Memory B cell (primary cell): Measurements from ENCODE around the gene SLC13A4.
"Not testable (repeated sequence)": the region's sequence is repeated elsewhere in the genome, so short reads cannot be mapped to it uniquely, and the experiment has no call there.

Source experiments
- ATAC-seq: fragments of 150-1000 bp; cut with Tn5 transposase; 2 replicates; pipeline ENCODE4 v1.10.0; 2021; ENCODE audit warnings: low read depth, mild to moderate bottlenecking, moderate library complexity
- DNase-seq, 2 donors: peaks; one replicate each; pipeline ENCODE4 v3.0.0; 2022; ENCODE audit warnings: low spot score in 2 of 2
- H3K27ac Mint-ChIP-seq: one replicate; pipeline ENCODE4 v1.8.0; 2022; ENCODE audit warnings: mild to moderate bottlenecking, moderate library complexity, mixed read lengths
- H3K27me3 Mint-ChIP-seq: one replicate; pipeline ENCODE4 v1.8.0; 2022; ENCODE audit warnings: mixed read lengths
- H3K36me3 Mint-ChIP-seq: one replicate; pipeline ENCODE4 v1.8.0; 2022; ENCODE audit warnings: mild to moderate bottlenecking, mixed read lengths
- H3K4me1 Mint-ChIP-seq: one replicate; pipeline ENCODE4 v1.8.0; 2022; ENCODE audit warnings: mixed read lengths
- H3K4me3 Mint-ChIP-seq: one replicate; pipeline ENCODE4 v1.8.0; 2022; ENCODE audit warnings: mild to moderate bottlenecking, moderate library complexity, mixed read lengths
- H3K9me3 Mint-ChIP-seq: one replicate; pipeline ENCODE4 v1.8.0; 2022; ENCODE audit warnings: mixed read lengths

SLC13A4 gene

GRCh38 chr7:135741905-135742304 is 13.9 kb upstream of the SLC13A4 start:
- Mint-ChIP-seq H3K36me3 (no peaks in the 10 kb centered on the region), H3K4me1 (no peaks in the 10 kb centered on the region), H3K27ac (no peak overlapping the region), H3K9me3 (no peaks in the 10 kb centered on the region), H3K27me3 (peaks cover 8% of the 10 kb centered on the region), H3K4me3 (no peak overlapping the region)
- ATAC-seq (no peak), DNase-seq (no peak)

GRCh38 chr7:135740889-135741288 is 12.9 kb upstream of the SLC13A4 start:
- H3K27ac Mint-ChIP-seq: no peak overlapping the region
- no peaks in the 10 kb centered on the region for H3K36me3 Mint-ChIP-seq
- no peak overlapping the region for H3K4me3 Mint-ChIP-seq
- no peaks in the 10 kb centered on the region for H3K9me3 Mint-ChIP-seq
- DNase-seq (no peak), ATAC-seq (no peak)
- H3K4me1 Mint-ChIP-seq: no peaks in the 10 kb centered on the region
- H3K27me3 Mint-ChIP-seq: peaks cover 10% of the 10 kb centered on the region

GRCh38 chr7:135737306-135737647 is 9.3 kb upstream of the SLC13A4 start:
- H3K4me1 Mint-ChIP-seq, H3K27me3 Mint-ChIP-seq, H3K27ac Mint-ChIP-seq, H3K4me3 Mint-ChIP-seq, ATAC-seq, DNase-seq, H3K9me3 Mint-ChIP-seq, H3K36me3 Mint-ChIP-seq: not testable (repeated sequence)

- Mint-ChIP-seq H3K4me1 (no peaks in the 10 kb centered on the region), H3K9me3 (no peaks in the 10 kb centered on the region), H3K27me3 (peaks cover 5% of the 10 kb centered on the region), H3K4me3 (no peak overlapping the region), H3K27ac (no peak overlapping the region), H3K36me3 (no peaks in the 10 kb centered on the region)
- no peak for ATAC-seq
- DNase-seq: no peak
Observed at GRCh38 chr7:135736586-135737305, 8.8 kb upstream of the SLC13A4 start.

- Mint-ChIP-seq H3K4me1 (no peaks in the 10 kb centered on the region), H3K9me3 (no peaks in the 10 kb centered on the region), H3K36me3 (no peaks in the 10 kb centered on the region), H3K4me3 (no peak overlapping the region), H3K27ac (no peak overlapping the region), H3K27me3 (peaks cover 5% of the 10 kb centered on the region)
- DNase-seq: no peak
- no peak for ATAC-seq
Observed at GRCh38 chr7:135734343-135734689, 6.3 kb upstream of the SLC13A4 start.

- H3K36me3 Mint-ChIP-seq: no peaks in the 10 kb centered on the region
- DNase-seq: no peak
- H3K27me3 Mint-ChIP-seq: peaks cover 5% of the 10 kb centered on the region
- no peak overlapping the region for H3K27ac Mint-ChIP-seq
- no peak overlapping the region for H3K4me3 Mint-ChIP-seq
- ATAC-seq: no peak
- H3K4me1 Mint-ChIP-seq: no peaks in the 10 kb centered on the region
- no peaks in the 10 kb centered on the region for H3K9me3 Mint-ChIP-seq
Observed at GRCh38 chr7:135733603-135734342, 5.8 kb upstream of the SLC13A4 start.

GRCh38 chr7:135731131-135731530 is 3.1 kb upstream of the SLC13A4 start:
- Mint-ChIP-seq H3K9me3 (no peaks in the 10 kb centered on the region), H3K27ac (no peak overlapping the region), H3K4me1 (no peaks in the 10 kb centered on the region), H3K4me3 (no peak overlapping the region), H3K36me3 (no peaks in the 10 kb centered on the region), H3K27me3 (peaks cover 2% of the 10 kb centered on the region)
- ATAC-seq (no peak), DNase-seq (no peak)

GRCh38 chr7:135729230-135729629 is 1.2 kb upstream of the SLC13A4 start:
- Mint-ChIP-seq H3K27me3 (peaks cover 4% of the 10 kb centered on the region), H3K4me3 (no peak overlapping the region), H3K4me1 (no peaks in the 10 kb centered on the region), H3K36me3 (no peaks in the 10 kb centered on the region), H3K9me3 (no peaks in the 10 kb centered on the region), H3K27ac (no peak overlapping the region)
- DNase-seq: no peak
- ATAC-seq: no peak

- Mint-ChIP-seq H3K4me1 (no peaks in the 10 kb centered on the region), H3K9me3 (no peaks in the 10 kb centered on the region), H3K36me3 (no peaks in the 10 kb centered on the region), H3K4me3 (no peak overlapping the region), H3K27me3 (peaks cover 5% of the 10 kb centered on the region), H3K27ac (no peak overlapping the region)
- DNase-seq (no peak), ATAC-seq (no peak)
Observed at GRCh38 chr7:135726911-135727673, 894 bp downstream of the SLC13A4 start.

GRCh38 chr7:135726276-135726788 is 1.7 kb downstream of the SLC13A4 start:
- no peaks in the 10 kb centered on the region for H3K36me3 Mint-ChIP-seq
- no peaks in the 10 kb centered on the region for H3K4me1 Mint-ChIP-seq
- ATAC-seq (no peak), DNase-seq (no peak)
- peaks cover 7% of the 10 kb centered on the region for H3K27me3 Mint-ChIP-seq
- no peak overlapping the region for H3K4me3 Mint-ChIP-seq
- no peak overlapping the region for H3K27ac Mint-ChIP-seq
- H3K9me3 Mint-ChIP-seq: no peaks in the 10 kb centered on the region

- peaks cover 18% of the 10 kb centered on the region for H3K27me3 Mint-ChIP-seq
- DNase-seq: no peak
- no peaks in the 10 kb centered on the region for H3K9me3 Mint-ChIP-seq
Observed at GRCh38 chr7:135723411-135723810, 4.6 kb downstream of the SLC13A4 start.

GRCh38 chr7:135721198-135721820 is 6.7 kb downstream of the SLC13A4 start:
- H3K36me3 Mint-ChIP-seq: no peaks in the 10 kb centered on the region
- H3K9me3 Mint-ChIP-seq: no peaks in the 10 kb centered on the region
- no peak overlapping the region for H3K27ac Mint-ChIP-seq
- ATAC-seq: no peak
- H3K4me3 Mint-ChIP-seq: no peak overlapping the region
- peaks cover 22% of the 10 kb centered on the region for H3K27me3 Mint-ChIP-seq
- no peak for DNase-seq
- peaks cover 3% of the 10 kb centered on the region for H3K4me1 Mint-ChIP-seq

More at GRCh38 chr7:135723411-135723810, 4.6 kb downstream of the SLC13A4 start:
- Mint-ChIP-seq H3K4me1 (peaks cover 3% of the 10 kb centered on the region), H3K36me3 (no peaks in the 10 kb centered on the region), H3K27ac (no peak overlapping the region), H3K4me3 (no peak overlapping the region)
- no peak for ATAC-seq

GRCh38 chr7:135719688-135720087 is 8.3 kb downstream of the SLC13A4 start:
- Mint-ChIP-seq H3K9me3 (no peaks in the 10 kb centered on the region), H3K4me1 (peaks cover 3% of the 10 kb centered on the region), H3K27ac (no peak overlapping the region), H3K36me3 (no peaks in the 10 kb centered on the region), H3K27me3 (peaks cover 20% of the 10 kb centered on the region), H3K4me3 (no peak overlapping the region)
- no peak for DNase-seq
- no peak for ATAC-seq
